CD4-positive, alpha-beta T cell treated with Interferon gamma for 1 hour (primary cell): ENCODE measurements around the gene ERH.
A peak's percentile ranks its signal among the peaks of the same experiment; 100 is the strongest.
"Not testable (repeated sequence)": the region's sequence is repeated elsewhere in the genome, so short reads cannot be mapped to it uniquely, and the experiment has no call there.

Experiments
- DNase-seq: peaks from one replicate; pipeline ENCODE4 v3.0.0-alpha.2; 2020

The ERH gene

DNA sequence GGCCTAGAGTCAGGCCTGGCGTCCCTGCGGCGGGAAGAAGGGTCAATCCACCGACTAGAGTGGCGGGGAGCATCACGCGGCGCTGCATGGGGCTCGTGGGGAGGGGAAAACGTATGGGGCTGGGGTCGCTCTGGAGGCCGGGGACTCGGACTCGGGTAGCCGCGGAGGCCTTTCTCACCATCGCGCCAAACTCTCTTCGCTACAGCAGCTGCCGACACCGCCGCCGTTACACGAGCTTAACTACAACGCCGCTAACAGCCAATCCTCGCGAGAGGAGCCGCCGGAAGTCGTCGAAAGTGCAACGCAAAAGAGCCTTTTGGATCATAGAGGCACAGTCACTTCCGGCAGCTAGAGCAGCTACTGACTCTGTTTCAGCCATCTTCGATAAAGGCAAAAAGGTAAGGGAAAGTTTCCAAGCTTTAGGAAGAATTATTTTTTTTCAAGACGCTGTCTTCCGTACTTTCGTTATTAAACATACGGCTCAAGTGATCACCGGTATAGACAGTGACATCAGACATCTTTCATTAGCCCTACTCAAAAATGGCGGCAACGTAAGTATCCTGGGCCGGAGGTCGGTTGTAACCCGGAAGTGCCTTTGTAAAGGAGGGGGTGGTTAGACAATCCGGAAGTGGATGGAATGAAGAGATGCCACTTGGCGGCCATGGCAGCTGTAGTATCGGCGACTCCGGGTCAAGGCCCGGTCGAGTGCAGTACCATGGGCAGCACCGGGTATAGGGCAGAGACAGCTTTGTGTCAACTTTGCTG, at the start of gene ERH, which contains the start of gene SLC39A9:
Gene ERH (minus strand): TSS at position 247 of the 765 bp plus-strand sequence. CDS start 66 bp downstream, at position 181.
Gene SLC39A9 (plus strand): TSS at position 640 of the 765 bp plus-strand sequence. CDS start 678 bp downstream, outside the sequence.
- DNase-seq, result peak; percentile 95

DNA sequence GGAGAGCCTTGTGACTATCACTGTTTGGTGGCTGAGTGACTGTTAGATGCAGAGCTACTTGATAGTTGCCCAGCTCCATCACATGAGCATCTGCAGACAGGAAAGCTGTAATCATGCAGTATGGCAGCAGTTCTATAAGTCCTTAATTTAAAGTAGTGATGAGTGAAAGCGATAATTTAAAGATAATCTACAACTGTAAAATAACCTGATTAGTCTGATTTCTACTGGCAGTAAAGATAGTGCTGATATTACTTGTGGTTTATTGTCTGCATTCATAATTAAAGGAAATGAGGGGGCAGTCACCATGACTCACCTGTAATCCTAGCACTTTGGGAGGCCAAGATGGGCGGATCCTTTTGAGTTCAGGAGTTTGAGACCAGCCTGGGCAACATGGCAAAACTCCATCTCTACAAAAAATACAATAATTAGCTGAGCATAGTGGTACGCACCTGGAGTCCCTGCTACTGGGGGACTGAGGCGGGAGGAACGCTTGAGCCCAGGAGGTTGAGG, 45.3 kb upstream of the ERH start:
- no peak for DNase-seq

DNA sequence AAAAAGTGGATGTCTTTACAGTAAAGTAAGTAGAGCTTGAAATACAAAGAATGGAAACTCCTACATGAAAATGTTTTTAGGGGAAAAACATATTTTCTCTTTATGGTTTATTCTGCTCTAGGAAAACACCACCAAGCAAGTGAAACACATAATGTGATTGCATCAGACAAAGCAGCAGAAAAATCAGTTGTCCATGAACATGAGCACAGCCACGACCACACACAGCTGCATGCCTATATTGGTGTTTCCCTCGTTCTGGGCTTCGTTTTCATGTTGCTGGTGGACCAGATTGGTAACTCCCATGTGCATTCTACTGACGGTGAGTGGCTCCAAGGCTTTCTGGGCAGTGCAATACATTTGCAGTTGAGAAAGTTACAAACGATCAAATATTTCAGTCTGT, 43.8 kb upstream of the ERH start:
- DNase-seq, result no peak

DNA sequence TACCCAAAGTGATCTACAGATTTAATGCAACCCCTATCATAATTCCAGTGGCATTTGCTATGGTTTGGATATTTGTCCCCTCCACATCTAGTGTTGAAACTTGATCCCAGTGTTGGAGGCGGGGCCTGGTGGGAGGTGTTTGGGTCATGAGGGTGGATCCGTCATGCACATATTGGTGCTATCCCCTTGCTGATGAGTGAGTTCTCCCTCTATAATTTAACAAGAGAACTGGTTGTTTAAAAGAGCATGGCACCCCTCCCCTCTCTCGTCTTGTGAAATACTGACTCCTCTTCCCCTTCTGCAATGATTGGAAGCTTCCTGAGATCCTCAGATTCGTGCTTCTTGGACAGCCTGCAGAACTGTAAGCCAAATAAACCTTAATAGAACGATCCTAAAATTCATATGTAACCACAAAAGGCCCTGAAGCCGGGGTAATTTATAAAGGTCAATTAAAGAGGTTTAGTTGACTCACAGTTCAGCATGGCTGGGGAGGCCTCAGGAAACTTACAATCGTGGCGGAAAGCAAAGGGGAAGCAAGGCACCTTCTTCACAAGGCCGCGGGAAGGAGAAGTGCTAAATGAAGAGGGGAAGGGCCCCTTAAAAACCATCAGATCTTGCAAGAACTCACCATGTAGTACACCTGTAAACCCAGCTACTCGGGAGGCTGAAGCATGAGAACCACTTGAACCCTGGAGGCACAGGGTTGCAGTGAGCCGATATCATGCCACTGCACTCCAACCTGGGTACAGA, 41.6 kb upstream of the ERH start:
- DNase-seq, result no peak

DNA sequence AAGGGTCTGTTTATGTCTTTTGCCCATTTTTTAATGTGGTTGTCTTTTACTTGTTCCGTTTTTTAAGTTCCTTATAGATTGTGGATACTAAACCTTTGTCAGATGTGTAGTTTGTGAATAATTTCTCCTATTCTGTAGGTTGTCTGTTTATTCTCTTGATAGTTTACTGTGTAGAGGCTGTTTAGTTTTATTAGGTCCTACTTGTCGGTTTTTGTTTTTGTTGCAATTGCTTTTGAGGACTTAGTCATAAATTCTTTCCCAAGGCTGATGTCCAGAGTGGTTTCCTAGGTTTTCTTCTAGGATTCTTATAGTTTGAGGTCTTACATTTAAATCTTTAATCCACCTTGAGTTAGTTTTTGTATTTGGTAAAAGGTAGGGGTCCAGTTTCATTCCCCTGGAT, 34.3 kb upstream of the ERH start:
- no peak for DNase-seq

DNA sequence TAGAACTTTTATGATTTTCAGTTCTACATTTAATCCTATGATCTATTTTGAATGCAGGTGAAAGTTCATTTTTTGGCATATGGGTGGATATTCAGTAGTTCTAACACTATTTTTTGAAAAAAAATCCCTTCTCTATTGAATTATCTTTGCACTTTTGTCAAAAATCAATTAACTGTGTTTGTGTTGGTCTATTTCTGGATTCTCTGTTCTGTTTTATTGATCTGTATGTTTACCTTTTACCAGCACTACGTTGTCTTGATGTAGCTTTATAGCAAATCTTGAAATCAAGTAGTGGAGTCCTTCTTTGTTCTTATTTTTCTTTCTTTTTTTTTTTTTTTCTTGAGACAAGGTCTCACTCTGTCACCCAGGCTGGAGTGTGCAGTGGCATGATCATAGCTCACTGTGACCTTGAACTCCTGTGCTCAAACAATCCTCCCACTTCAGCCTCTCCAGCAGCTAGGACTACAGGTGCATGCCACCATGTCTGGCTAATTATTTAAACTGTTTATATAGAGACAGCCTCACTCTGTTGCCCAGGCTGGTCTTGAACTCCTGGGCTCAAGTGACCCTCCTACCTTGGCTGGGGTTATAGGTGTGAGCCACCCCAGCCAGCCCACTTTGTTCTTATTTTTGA, 32.3 kb upstream of the ERH start:
- DNase-seq, result no peak

DNA sequence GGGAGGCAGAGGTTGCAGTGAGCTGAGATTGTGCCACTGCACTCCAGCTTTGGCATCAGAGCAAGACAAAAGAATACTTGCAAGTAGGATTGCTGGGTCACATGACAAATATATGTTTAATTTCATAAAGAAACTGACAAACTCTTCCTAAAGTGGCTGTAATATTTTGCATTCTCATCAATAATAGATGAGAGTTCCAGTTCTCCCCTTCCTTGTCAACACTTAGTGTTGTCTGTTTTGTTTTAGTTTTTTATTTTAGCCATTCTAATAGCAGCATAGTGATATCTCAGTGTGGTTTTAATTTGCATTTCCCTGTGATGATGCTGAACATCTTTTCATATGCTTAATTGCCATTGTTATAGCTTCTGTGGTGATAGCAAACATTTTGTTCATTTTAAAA, 31.5 kb upstream of the ERH start:
- no peak for DNase-seq

DNA sequence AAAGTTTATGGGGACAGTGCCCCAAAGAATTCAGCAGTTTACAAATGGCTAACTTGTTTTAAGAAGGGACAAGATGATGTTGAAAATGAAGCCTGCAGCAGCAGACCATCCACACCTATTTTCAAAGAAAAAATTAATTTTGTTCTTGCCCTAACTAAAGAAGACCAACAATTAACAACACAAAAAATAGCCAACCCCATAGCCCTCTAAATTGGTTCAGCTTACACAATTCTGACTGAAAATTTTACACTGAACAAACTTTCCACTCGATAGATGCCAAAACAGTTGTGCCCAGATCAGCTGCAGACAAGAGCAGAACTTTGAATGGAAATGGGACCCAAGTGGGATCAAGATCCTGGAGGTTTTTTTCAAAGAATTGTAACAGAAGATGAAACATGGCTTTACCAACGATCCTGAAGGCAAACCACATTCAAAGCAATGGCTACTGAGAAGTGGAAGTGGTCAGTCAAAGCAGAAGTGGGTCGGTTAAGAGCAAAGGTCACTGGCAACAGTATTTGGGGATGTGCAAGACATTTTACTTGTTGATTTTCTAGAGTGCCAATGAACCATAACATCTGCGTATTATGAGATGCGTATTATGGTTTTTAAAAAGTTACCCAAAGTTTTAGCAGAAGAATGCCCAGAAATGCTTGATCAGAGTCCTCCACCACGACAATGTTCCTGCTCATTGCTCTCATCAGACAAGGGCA, 30.3 kb upstream of the ERH start:
- DNase-seq, result peak; percentile 18

DNA sequence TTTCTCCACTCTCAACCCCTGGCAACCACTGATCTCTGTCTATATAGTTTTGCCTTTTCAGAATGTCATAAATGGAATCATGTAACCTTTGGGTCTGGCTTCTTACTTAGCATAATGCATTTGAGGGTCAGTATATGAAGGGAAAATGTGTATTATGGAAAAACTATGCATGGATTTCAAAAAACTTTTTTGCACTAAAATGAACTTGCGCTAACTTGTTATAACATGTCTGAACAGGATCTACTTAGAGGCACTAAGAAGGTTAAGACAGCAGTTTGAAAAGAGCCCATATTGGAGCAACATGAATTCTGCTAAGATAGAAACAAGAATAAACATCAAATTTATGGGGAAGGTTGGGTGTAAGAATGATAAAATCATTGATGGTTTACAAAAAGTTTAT, 29.5 kb upstream of the ERH start:
- no peak for DNase-seq

DNA sequence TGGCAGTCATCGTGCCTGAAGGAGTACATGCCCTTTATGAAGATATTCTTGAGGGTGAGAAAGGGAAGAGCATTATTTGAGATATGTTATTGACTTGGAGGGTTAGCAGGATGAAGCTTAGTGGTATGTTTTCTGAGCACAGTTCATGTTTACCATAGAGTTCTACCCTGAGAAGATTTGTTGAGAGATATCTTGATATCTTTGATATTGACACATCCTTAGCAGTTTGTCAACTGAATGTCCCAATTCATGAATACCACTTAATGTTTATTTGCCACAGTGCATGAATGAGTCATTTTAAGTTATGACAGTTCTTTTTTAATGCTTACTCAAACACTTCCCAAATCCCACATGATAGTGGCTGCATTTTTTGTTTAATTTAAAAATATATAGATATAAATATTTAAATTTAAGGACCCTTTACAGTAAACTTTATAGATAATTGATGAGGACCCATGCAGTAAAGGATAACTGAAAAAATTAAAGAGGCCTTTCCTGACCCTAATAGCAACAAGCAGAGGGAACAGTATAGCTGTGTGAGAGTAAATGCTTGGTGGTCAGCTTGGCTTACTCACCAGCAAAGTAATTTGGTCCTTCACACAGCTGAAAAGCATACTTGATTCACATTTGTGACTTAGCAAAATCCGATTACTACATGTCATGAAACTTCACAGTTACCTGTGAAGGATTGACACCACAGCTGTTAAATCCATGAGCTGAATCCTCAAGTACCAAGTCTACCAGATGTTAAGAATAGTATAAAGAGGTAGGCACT, 26.2 kb upstream of the ERH start:
- no peak for DNase-seq

DNA sequence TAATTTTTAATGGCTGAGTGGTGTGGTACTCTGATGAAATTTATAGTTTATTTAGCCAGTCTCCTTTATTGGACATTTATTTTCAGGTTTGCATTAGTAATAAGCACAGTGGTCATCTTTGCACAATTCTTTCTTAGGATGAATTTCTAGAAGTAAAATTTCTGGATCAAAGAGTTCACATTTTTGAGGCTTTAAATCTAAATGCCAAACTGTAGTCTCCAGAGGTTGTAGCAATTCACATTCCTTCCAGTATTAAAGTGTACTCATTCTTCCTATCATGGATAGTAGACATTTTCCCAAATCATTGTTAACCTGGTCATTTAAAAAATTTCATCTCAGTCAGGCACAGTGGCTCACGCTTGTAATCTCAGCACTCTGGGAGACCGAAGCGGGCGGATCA, 25.2 kb upstream of the ERH start:
- no peak for DNase-seq

DNA sequence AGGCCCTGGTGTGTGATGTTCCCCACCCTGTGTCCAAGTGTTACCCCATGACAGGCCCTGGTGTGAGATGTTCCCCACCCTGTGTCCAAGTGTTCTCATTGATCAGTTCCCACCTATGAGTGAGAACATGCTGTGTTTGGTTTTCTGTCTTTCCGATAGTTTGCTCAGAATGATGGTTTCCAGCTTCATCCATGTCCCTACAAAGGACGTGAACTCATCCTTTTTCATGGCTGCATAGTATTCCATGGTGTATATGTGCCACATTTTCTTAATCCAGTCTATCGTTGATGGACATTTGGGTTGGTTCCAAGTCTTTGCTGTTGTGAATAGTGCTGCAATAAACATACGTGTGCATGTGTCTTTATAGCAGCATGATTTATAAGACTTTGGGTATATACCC, 18.0 kb upstream of the ERH start:
- not testable (repeated sequence) for DNase-seq

DNA sequence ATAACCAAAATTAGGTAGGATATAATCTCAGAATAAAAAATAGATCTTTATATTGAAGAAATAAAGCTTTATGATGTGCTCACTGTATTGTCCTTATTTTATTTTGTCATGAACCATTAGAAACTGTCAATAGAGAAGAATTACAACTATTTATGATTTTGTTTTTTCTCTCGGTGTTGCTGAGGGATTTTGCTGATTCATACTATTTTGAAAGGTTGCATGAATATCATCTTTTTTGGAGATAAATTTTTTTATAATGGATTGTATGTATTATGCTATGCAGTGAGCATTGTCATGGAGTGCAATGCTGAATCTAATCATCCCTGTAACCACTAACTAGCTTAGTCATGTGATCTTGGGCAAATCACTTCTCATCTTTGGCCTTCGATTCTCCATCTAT, 15.4 kb upstream of the ERH start:
- no peak for DNase-seq

DNA sequence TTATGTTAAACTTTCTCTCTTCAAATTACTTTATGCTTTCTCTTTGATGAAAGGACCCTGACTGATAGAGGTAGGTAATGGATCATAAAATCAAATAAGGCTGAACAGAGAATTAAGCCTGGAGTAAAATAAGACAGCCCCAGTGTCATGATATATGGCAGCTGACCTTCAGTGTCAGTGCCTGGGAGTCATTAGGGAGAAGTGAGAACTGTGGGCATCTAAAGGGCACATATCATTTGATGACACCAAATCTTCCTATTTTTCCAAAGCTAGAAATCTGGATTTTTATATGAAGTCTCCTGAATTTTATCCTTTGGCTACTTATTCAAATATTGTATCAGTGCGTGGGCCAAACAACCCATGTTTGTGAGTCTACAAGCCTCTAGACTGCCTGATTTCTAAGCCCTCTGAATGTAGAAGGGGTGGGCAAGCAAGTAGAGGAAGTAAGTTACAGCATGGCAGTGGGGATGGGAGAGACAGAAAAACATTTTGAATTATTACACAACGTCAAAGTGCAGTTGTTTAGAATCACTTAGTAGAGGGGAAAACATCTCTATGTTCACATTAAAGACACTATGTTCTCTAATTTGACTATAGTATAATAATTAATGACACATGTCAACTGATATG, 10.3 kb upstream of the ERH start:
- DNase-seq, result no peak

DNA sequence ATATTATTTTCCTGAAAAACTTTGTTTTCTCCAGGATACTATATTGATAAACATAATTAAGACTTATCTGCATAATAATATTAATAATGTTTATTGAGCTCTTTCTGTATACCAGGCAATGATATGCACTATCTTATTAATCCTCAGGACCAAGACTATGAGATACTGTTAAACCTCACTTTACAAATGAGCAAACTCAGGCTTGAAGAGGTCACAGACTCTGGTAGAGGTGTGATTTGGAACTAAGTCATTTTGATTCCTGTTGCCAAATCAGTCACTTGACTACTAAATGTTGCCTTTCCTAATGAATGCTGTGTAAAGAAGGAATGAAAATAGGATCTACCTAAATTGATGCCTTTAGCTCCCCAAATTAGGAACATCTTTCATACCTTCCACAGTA, 7.7 kb upstream of the ERH start:
- DNase-seq, result no peak

DNA sequence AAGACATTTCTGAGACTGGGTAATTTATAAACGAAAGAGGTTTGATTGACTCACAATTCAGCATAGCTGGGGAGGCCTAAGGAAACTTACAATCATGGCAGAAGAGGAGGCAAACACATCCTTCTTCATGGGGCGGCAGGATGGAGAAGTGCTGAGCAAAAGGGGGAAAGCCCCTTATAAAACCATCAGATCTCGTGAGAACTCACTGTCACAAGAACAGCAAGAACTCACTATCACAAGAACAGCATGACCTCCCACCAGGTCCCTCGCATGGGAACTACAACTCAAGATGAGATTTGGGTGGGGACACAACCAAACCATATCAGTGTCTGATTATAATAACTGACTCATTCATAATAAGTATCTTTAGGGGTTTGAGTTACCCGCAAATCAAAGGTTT, 6.8 kb upstream of the ERH start:
- no peak for DNase-seq

DNA sequence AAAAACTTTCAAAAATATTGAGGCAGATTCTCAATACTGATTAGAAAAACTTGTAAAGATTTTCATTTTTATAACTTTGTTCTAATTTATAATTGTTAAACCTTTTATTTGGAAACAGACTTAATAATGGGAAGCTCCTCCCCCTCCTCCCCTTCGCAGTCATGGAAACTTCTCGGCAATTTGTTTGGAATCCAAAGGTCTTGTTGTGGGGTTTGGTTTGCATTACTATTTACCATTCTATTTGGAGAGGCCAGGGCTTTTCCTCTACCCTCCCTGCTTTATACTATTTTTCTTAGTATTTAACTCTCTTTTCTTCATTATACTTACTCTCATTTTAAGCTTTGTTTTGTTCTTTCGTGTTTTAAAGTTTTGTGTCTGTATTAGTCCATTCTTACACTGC, 6.4 kb upstream of the ERH start:
- DNase-seq, result no peak

DNA sequence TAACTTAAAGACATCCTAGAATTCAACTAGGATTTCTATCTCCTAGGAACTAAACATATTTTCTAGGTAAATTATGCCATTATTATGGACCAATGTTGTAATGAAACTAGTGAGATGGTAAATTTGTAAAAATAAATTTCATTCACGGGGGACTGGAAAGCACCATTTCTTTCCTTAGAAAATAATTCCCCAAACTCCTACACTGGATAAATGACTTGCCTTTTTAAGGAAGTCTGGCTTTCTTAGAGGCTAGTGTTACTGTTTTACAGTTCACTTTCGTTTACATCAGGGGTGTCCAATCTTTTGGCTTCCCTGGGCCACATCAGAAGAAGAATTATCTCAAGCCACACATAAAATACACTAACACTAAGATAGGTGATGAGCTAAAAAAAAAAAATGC, 3.7 kb upstream of the ERH start:
- no peak for DNase-seq

DNA sequence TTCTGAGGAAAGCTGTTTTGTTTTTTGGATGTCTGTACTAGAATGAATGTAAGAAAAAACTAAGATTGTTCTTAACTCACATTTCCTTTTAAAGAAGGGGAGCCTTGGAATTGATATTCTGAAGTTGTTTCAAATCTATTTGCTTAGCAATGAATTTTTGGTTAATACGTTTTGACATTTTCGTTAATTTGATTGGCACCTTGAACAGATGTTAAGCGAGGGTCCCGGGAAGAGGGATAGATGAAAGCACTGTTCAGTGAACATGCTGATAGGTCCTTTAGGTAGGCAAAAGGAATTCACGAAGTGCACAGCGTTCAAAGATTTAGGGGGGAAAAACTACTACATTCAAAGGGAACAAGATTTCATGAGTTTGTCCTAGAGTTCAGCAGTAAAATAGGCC, 2.1 kb upstream of the ERH start:
- DNase-seq, result no peak

DNA sequence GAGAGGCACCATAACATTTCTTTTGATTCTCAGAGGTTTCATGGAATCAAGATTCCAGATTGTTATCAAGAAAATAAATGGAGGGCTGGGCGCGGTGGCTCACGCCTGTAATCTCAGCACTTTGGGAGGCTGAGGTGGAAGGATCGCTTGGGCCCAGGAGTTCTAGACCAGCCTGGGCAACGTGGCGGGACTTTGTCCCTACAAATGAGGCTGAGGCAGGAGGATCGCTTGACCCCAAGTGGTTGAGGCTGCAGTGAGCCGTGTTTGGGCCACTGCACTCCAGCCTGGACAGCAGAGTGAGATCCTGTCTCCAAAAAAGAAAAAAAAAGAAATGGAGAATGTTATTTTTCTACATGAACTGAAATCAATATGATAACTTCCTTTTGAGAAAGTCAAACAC, 1.7 kb upstream of the ERH start:
- no peak for DNase-seq

DNA sequence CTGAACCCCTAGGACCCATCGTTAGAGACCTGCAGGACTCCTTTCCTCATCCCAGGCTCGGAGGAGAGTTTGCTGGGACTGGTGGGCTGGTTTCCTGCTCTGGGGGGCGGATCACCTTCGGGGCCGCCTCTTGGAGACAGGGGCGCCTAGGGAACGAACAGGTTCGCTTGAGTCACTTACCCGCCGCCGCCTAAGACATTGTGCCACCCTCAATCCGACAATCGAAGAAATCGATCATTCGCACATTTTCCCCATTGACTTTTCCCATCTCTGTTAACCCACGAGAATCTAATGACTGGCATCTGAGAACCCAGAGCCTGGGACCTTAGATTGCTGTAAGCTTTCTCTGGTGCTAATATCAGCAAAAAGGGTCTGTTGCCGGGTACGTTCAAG, 715 bp upstream of the ERH start:
- no peak for DNase-seq

DNA sequence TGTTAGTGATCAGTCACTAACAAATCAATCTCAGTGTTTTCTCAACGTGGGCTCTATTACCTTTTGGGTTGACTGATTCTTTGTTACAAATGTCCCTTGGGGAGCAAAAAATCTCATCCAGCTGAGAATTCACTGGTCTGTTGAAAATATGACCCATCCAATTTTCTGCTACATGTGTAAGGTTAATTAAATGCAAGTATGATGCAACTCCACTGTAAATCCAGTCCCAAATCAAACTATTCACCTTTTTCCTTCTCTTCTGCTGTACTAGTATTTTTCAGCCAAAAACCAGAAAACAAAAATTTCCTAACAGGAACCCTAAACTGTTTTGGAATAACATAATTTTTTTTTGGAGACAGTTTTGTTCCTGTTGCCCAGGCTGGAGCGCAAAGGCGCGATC, 2.2 kb downstream of the ERH start:
- DNase-seq, result no peak
